Stomach (tissue), 4 donors: ENCODE measurements around the gene HK3.

ENCODE experiments used
- EP300 ChIP-seq: sonication (generic); formaldehyde crosslinking; IDR thresholded peaks from one replicate; pipeline ENCODE4 v1.6.1; 2017; ENCODE audit warnings: antibody characterized with exemption
- POLR2A ChIP-seq, 4 donors: fragments of 450-650 bp; IDR thresholded peaks; one replicate each; pipeline ENCODE4 v1.6.1; 2016; ENCODE audit warnings: antibody characterized with exemption in 4 of 4, control low read depth in 2 of 4, mild to moderate bottlenecking in 1 of 4, moderate library complexity in 1 of 4
- POLR2AphosphoS5 ChIP-seq, 3 donors: sonication (generic); formaldehyde crosslinking; IDR thresholded peaks; one replicate each; pipeline ENCODE4 v1.6.1; 2016; ENCODE audit warnings: antibody characterized with exemption in 3 of 3
- TF ChIP-seq, protein P1 (sequence below), 7 experiments: fragments of 450-650 bp in 4 of 7; fragments of 200-600 bp in 3 of 7; sonication (generic) in 3 of 7; IDR thresholded peaks; one replicate each; pipeline ENCODE4 v1.5.1; 2016 to 2019; ENCODE audit warnings: antibody characterized with exemption in 7 of 7, control low read depth in 2 of 7, mild to moderate bottlenecking in 1 of 7

DNA sequence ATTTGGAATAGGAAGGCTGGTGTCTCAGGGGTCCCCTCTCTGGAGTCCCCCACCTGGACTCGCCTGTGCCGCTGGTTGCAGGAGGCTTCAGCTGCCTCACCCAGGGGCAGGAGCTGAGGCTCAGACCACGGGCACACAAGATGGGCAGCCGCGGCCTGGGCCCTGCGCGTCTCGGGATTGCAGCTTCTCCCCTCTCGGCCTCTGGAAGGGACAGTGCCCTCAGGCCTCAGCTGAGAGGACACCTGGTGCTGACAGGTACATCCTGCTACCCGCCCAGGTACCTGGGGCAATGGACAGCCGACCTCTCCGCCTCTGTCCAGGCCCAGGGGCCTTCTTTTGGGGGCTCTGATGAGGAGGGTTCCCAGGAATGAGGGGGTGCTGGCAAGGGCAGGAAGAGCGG, 50.5 kb downstream of the HK3 start:
- TF ChIP-seq, protein P1, sequence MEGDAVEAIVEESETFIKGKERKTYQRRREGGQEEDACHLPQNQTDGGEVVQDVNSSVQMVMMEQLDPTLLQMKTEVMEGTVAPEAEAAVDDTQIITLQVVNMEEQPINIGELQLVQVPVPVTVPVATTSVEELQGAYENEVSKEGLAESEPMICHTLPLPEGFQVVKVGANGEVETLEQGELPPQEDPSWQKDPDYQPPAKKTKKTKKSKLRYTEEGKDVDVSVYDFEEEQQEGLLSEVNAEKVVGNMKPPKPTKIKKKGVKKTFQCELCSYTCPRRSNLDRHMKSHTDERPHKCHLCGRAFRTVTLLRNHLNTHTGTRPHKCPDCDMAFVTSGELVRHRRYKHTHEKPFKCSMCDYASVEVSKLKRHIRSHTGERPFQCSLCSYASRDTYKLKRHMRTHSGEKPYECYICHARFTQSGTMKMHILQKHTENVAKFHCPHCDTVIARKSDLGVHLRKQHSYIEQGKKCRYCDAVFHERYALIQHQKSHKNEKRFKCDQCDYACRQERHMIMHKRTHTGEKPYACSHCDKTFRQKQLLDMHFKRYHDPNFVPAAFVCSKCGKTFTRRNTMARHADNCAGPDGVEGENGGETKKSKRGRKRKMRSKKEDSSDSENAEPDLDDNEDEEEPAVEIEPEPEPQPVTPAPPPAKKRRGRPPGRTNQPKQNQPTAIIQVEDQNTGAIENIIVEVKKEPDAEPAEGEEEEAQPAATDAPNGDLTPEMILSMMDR (IDR thresholded peaks at IDR 0.05), result no peak
- TF ChIP-seq POLR2AphosphoS5 (IDR thresholded peaks at IDR 0.05) (no peak), POLR2A (IDR thresholded peaks at IDR 0.05) (no peak), EP300 (no peak)
